AG09309 (cell line): Measurements from ENCODE around the gene SLC14A1.
A peak's percentile ranks its signal among the peaks of the same experiment; 100 is the strongest.

Experiments used
- DNase-seq: peaks from one replicate; pipeline ENCODE4 v3.0.0-alpha.2; 2010; ENCODE audit warnings: low read depth
- H3K4me3 ChIP-seq: 2 replicates; pipeline ENCODE4 v1.5.1; 2011; ENCODE audit warnings: mild to moderate bottlenecking, low read depth, low read length, moderate library complexity; ENCODE audit not compliant: control insufficient read depth
- CTCF ChIP-seq: IDR thresholded peaks from 2 replicates; pipeline ENCODE4 v1.5.1; 2011; ENCODE audit warnings: mild to moderate bottlenecking, low read depth, low read length, inconsistent platforms; ENCODE audit not compliant: insufficient read depth, control insufficient read depth; ENCODE audit errors: missing control alignments

Gene SLC14A1

DNA sequence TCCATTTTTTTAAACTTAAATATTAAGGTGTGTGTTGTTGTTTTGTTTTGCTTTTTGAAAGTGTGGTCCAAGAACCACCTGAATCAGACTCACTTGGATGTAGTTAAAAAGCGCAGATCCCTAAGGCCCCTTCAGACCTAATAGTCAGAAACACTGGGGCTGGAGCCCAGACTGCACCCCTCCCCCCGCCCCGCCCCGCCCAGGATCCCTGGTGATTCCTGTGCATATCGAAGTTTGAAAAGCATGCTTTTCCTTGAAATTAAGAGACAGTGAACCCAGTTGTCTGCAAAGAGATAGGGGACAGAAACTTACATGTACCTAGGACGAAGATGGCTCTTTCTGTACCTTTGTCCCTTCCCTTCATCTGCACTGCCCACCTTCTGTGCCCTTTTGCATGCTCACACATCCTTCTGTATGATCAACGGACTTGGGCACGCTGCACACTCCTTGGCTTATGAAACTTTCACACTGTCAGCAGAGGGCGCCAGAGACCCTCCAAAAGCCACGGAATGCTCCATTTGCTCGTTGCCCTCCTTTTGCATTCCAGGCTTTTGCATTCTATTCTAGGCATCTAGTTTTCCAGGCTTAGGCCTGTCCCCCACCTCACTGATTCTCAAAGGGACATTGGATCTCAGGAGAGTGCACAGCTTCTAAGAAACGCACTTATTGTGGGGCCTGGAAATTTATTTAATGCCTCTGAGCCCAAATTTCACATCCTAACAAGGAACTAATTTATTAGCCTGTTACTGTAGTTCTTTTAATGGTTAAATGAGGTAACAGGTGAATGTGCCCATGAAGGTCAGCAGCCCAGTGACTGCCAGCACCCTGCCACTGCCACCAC lies 32.8 kb upstream of the SLC14A1 start:
- peak; percentile 85 for TF ChIP-seq CTCF
- H3K4me3 ChIP-seq = no peak overlapping the region
- peak; percentile 33 for DNase-seq

- no peak overlapping the region for H3K4me3 ChIP-seq
- no peak for TF ChIP-seq CTCF
Observed at GRCh38 chr18:45691816-45692179, 32.2 kb upstream of the SLC14A1 start.

DNA sequence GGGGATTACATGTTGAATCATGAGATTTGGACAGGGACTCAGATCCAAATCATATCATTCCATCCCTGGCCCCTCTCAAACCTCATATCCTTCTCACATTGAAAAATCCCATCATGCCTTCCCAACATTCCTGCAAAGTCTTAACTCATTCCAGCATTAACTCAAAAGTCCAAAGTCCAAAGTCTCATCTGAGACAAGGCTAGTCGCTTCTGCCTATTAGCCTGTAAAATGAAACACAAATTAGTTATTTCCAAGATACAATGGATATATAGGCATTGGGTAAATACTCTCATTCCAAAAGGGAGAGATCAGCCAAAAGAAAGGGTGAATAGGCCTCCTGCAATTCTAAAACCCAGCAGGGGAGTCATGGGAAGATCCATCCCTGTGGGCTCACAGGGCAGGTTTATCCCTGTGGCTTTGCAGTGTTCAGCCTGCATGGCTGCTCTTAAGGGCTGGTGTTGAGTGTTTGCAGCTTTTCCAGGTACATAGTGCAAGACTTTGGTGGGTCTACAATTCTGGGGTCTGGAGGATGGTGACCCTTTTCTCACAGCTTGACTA lies 21.2 kb upstream of the SLC14A1 start:
- TF ChIP-seq CTCF = no peak
- H3K4me3 ChIP-seq = no peak overlapping the region
- no peak for DNase-seq

More at GRCh38 chr18:45691816-45692179, 32.2 kb upstream of the SLC14A1 start:
- DNase-seq = no peak

GRCh38 chr18:45708831-45709230 lies 15.2 kb upstream of the SLC14A1 start:
- no peak for DNase-seq
- no peak overlapping the region for H3K4me3 ChIP-seq
- TF ChIP-seq CTCF = no peak

DNA sequence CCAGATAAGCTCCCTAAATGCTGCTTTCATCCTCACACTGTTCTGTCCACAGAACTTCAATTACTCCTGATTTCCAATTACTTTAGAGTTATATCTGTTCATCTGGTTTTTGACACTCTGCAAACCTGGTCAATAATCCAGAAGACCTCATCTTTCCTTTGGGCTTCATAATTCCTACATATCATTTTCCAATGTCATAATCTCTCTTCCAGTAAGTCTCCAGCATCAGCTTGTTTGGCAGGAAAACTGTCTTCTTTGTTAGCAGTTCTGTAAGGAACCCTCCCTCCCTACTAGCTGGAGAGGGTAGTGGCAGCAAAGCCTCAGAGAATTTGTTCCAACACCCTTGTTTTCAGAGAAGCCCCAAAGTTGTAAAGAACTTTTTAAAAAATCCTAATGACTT lies 11.9 kb upstream of the SLC14A1 start:
- DNase-seq = no peak
- no peak overlapping the region for H3K4me3 ChIP-seq

DNA sequence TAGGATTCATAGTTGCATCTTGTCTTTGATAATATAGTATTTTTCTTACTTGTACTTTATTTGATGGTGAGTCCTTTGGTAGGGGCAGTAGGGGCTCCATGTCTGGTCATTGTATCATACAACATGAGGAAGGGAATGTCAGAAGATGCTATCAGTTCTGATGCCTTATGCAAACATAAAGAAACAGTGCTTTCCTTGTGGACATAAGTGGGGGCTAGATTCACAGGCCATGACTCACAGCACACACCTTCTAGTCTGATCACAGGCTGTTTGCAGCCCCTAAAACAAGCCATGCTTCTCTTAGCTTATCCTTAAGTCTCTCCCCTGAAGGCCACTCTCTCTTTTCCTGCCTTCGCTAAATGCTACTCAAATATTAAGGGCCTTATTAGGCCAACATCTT lies 10.7 kb upstream of the SLC14A1 start:
- no peak for TF ChIP-seq CTCF
- no peak for DNase-seq
- H3K4me3 ChIP-seq = no peak overlapping the region

More for the DNA sequence above, 11.9 kb upstream of the SLC14A1 start:
- no peak for TF ChIP-seq CTCF
